GM12801 (cell line): ENCODE results near the gene SDK1.

Experiments used
- CTCF ChIP-seq: IDR thresholded peaks from one replicate; pipeline ENCODE4 v1.5.1; 2011; ENCODE audit warnings: control low read depth; ENCODE audit not compliant: insufficient read length; ENCODE audit errors: extremely low read depth

The SDK1 gene

DNA sequence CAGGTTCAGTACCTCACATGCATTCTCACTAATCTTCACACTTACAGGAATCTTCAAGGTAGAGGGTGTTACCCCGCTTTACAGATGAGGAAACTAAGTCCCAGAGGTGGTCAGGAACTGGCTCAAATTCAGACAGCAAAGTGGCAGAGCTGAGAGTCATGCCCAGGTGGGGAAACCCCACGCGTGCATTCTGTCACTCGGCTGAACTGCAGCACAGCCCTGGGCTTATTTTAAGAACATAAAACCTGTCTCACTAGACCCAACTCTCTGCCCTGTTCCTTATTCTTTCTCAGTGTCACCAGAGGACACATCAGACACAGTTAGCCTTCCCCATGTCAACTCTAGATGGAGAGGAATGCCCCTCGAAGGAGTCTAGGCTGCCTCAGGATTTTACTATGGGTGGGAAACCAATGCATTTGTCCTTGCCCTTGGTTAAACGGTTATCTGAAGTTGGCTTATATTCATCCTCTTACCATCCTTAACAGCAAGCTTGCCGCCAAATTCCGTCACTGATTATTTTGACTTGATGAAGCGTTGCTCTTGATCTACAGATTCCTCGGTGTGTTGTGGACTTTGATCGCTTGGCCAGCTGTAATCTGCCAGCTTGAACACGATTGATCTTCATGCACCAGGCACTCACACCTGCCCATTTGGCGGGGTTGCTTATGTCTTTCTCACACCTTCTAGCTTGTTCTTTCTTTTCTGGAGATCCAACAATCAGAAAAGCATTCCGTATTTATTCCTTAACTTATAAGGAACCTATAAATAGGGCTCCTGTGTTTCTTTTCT lies 627.9 kb downstream of the SDK1 start:
- TF ChIP-seq CTCF, result no peak

GRCh38 chr7:3931843-3932242 lies 630.8 kb downstream of the SDK1 start:
- no peak for TF ChIP-seq CTCF

- no peak for TF ChIP-seq CTCF
These were observed 636.1 kb downstream of the SDK1 start for GRCh38 chr7:3937146-3937545.

DNA sequence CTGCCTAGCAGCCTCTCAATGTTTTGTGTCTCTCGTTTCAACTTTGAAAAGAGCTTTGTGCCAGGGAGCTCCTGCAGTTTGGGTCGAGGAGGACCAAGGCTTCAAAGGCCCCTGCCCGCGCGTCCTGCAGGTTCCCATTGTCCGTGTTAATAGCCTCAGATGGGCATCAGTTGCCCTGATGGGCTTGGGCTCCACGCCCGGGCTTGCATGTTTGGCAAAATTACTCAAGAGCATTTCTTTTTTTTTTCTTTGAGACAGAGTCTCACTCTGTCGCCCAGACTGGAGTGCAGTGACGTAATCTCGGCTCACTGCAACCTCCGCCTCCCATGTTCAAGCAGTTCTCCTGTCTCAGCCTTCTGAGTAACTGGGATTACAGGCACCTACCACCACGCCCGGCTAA lies 636.6 kb downstream of the SDK1 start:
- no peak for TF ChIP-seq CTCF

DNA sequence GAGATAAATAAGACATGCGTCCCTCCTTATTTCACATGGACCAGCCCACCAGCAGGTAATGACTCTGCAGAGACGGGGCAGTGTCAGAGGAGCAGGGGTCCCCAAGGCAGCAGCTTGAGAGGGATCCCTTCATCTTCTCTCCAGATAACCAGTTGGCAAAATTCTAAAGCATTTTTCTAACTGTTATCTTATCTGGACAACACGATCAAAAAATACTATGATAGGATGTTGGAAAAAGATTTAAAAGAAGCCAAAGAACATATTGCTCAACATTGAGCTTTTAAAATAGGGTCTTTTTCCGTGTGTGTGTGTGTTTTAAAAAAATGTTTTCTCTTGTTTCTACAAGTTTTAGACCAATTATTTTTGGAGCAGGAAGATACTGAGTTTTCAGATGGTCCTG lies 641.2 kb downstream of the SDK1 start:
- no peak for TF ChIP-seq CTCF

DNA sequence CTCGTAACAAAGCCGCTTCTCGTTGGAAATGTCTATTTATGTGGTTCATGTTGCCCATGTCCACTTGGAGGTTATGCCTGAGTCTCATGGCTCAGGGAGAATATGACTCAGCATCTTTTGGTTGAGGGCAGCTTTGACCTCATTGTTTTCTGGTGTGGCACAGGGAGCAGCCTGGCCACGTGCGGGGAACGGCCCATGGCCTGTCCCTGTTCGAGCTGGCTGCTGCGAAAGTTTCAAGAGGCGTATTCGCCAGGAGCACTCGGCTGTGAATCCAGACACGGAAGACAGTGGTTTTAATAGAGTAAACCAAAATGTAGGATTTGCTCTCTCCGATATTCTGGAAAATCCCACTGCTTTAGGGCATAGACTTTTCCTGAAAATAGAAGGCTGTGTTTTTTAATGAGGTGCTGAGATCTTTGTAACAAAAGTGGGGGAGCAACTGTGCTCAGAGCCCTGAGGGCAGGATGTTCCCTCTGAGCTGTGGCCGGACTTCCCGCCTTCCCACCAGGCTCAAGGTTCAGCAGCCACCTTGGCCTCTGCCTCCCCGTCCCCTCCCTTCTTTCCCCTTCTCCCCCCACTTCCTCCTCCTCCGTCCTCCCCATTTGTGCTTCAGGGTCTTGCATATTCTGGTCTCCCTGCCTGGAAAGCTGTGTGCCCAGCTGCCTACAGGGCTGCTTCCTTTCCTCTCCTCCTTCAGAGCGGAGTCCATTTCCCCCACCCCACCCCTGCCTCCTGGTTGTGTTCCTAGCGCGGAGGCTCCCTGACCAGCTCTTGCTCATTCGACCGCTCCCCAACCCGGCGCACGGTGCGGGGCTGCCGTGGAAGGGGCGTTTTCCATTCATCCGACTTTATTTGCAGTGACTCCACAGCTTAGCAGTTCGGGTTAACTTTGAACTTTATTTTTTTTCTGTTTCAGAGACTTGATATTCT lies 642.0 kb downstream of the SDK1 start:
- no peak for TF ChIP-seq CTCF

DNA sequence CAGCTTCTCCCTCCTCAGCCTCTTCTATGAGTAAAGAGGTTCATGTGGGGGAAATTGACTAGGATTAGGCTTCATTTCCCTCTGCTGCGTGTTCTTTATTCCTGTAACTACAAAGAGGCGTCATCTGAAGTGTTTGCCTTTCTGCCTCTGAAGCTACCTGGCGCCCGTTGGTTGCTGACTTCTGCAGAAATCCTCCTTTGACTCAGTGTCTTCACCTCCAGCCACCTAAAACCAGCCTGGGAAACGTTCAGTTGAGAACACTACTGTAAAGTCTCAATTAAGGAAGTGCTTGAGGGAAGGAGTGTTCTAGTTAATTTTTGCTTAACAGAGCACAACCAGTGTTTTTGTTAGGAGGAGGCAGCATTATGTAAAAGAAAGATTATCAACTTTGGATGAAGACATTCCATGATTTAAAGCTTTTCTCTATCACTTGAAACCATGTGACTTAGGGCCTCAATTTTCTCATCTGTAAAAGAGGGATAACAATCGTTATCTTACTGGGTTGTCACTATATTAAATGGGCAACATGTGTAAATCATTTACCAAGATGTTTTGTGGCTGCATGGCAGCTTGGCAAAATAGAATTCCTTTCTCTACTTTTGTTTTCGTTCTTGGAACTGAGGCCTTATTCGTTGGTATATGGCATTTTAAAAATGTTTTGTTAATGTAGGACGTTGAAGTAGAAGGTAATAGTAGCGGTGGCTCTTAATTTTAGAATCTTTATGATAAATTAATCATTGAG lies 642.9 kb downstream of the SDK1 start:
- TF ChIP-seq CTCF, result no peak
